Measurements from ENCODE around the gene HIVEP3. TPM values are rescaled to one million over a fixed set of nuclear protein-coding genes. Genes with fewer than 3 reads are reported as not detected.

HIVEP3 gene
- total RNA-seq, 1 experiment from 2014 or later = 1.4 TPM

GRCh38 chr1:41890825-41891198 is 27.9 kb downstream of the HIVEP3 start:
- H3K4me3 Mint-ChIP-seq = no peak overlapping the region
- Histone ChIP-seq H3K4ac (ENCODE audit: low read depth, low read length) (no peak overlapping the region), H3K4me1 (ENCODE audit: insufficient read depth, low read length) (no peaks in the 10 kb centered on the region), H3K23me2 (ENCODE audit: insufficient read length, low read depth, low read length, poor library complexity, severe bottlenecking) (no peaks in the 10 kb centered on the region), H3K9me3 (ENCODE audit: control insufficient read depth, low read depth, low read length) (no peaks in the 10 kb centered on the region), H4K8ac (replicated peaks; ENCODE audit: insufficient read length, low read depth, low read length) (no peak overlapping the region), H3K14ac (ENCODE audit: insufficient read depth, low read length) (no peak overlapping the region), H3K23ac (ENCODE audit: insufficient read length, low read depth, low read length) (no peak overlapping the region), H3T11ph (ENCODE audit: low read length) (no peak overlapping the region), H4K20me1 (ENCODE audit: control insufficient read depth, insufficient read depth, insufficient read length) (no peaks in the 10 kb centered on the region), H2AK5ac (ENCODE audit: insufficient read length, low read length) (no peak overlapping the region), H3K79me1 (ENCODE audit: insufficient read depth, low read depth, low read length, poor library complexity, severe bottlenecking) (no peaks in the 10 kb centered on the region), H2BK5ac (ENCODE audit: insufficient read length, low read length) (no peak overlapping the region), H2BK12ac (ENCODE audit: insufficient read length, low read depth, low read length) (no peak overlapping the region), H3K9ac (ENCODE audit: extremely low read depth, insufficient read length, low read length) (no peak overlapping the region), H3K79me2 (ENCODE audit: insufficient read depth, low read length) (no peaks in the 10 kb centered on the region), H3K27me3 (ENCODE audit: insufficient read depth, low read length) (no peaks in the 10 kb centered on the region), H2AFZ (ENCODE audit: low read length) (no peak overlapping the region), H3K56ac (ENCODE audit: insufficient read length, low read depth, low read length) (no peak overlapping the region), H4K5ac (ENCODE audit: insufficient read length, low read depth, low read length) (no peak overlapping the region), H2BK120ac (ENCODE audit: low read depth, low read length, poor library complexity, severe bottlenecking) (no peak overlapping the region), H2BK20ac (ENCODE audit: low read depth, low read length, poor library complexity, severe bottlenecking) (no peak overlapping the region), H3K18ac (ENCODE audit: insufficient read length, low read depth, low read length) (no peak overlapping the region), H3K27ac (ENCODE audit: insufficient read length, low read depth, low read length) (no peak overlapping the region), H4K91ac (ENCODE audit: insufficient read length, low read depth, low read length) (no peak overlapping the region), H2BK15ac (ENCODE audit: low read depth, low read length) (no peak overlapping the region), H3K4me2 (ENCODE audit: insufficient read depth, insufficient read length, low read length) (no peak overlapping the region)
- no peaks in the 10 kb centered on the region; the same call in 1 of the 2 replicates for H3K27me3 Mint-ChIP-seq (ENCODE audit: low read depth)
- H3K27ac Mint-ChIP-seq = no peak overlapping the region
- no peak for TF ChIP-seq CTCF (conservative IDR thresholded peaks at IDR 0.05)
- no peaks in the 10 kb centered on the region for H3K36me3 Mint-ChIP-seq (ENCODE audit: insufficient read depth in 1 of 3, low read depth in 3 of 3)
- no CpG with 5 or more reads among the region's 6 CpGs for WGBS (ENCODE audit: extremely low coverage, insufficient read length, low lambda C conversion rate)
- no peaks in the 10 kb centered on the region for H3K9me3 Mint-ChIP-seq
- no peak for DNase-seq
- peaks cover 4 to 5% of the 10 kb centered on the region in 2 experiments for H3K4me1 Mint-ChIP-seq

Measured in H9 (cell line).